ENCODE data around the gene LRRC63. TPM values are rescaled to one million over a fixed set of nuclear protein-coding genes. Genes with fewer than 3 reads are reported as not detected.

LRRC63 gene
- total and polyA plus RNA-seq, 2 of the 4 experiments (the other 2 are of a cell fraction) = not detected

DNA sequence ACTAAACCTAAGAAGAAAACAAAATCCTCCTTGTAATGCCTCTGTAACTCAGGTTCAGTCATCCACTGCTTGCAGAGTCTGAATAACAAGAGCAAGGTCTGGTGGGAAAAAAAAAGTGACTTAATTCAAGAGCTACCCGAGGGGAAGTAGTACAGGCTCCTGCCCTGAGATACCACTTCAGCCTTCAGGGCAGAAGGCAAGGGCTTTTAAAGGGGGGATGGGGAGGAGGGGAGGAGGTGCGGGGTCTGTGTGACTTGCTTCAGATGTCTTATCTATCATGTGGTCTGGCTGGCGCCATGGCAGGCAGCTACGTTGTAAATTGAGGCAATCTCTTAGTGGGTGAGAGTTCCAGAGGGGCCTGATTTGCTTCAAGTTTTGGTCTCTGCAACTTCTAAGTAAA is 66.7 kb downstream of the LRRC63 start:
- no peak for ATAC-seq (ENCODE audit: low read depth)
- no peak overlapping the region for H3K27ac ChIP-seq (ENCODE audit: insufficient read depth, low read length)
- no peak overlapping the region for H3K9ac ChIP-seq (ENCODE audit: low read depth, low read length)
- H3K56ac ChIP-seq (ENCODE audit: extremely low read depth, insufficient read depth, low read length) = no peak overlapping the region
- no peaks in the 10 kb centered on the region for H3K27me3 ChIP-seq (ENCODE audit: control insufficient read depth, insufficient read depth, low read length)
- H2BK15ac ChIP-seq (ENCODE audit: low read depth, low read length) = no peak overlapping the region
- TF ChIP-seq MAZ (IDR thresholded peaks at IDR 0.05; ENCODE audit: borderline replicate concordance, low read depth, low read length) (no peak), CTCF (conservative IDR thresholded peaks at IDR 0.05; ENCODE audit: low read depth, low read length) (no peak)
- H4K91ac ChIP-seq (ENCODE audit: insufficient read depth, low read depth, low read length) = no peak overlapping the region
- no TSS peak for BruUV-seq (replicated peaks)
- no peaks in the 10 kb centered on the region for H3K79me1 ChIP-seq (ENCODE audit: low read depth in 1 of 2, low read length in 2 of 2)
- no peak overlapping the region for H3K4me2 ChIP-seq (ENCODE audit: low read depth, low read length)
- ChIA-PET CTCF (no interaction called here), POLR2A (ENCODE audit: unreplicated experiment) (no interaction called here)
- H3K4ac ChIP-seq (ENCODE audit: low read depth, low read length) = no peak overlapping the region
- no peak overlapping the region for H4K5ac ChIP-seq (ENCODE audit: low read depth, low read length)
- dilution Hi-C loops (cut with HindIII; ENCODE audit: low sequenced_read_pairs, unreplicated experiment) (no loop called here), in situ Hi-C loops (cut with MboI; ENCODE audit: low sequenced_read_pairs) (no loop called here), intact Hi-C loops (cut with micrococcal nuclease) (no loop called here)
- no peaks in the 10 kb centered on the region for H3K36me3 ChIP-seq (ENCODE audit: control insufficient read depth, insufficient read depth, low read length)
- no peak overlapping the region for H2BK5ac ChIP-seq (ENCODE audit: low read depth, low read length, poor library complexity, severe bottlenecking)
- DNase-seq = no peak
- H3K23ac ChIP-seq (ENCODE audit: low read depth, low read length) = no peak overlapping the region
- no peak overlapping the region for H2AK5ac ChIP-seq (ENCODE audit: low read depth, low read length)
- H2BK120ac ChIP-seq (ENCODE audit: low read depth, low read length) = no peak overlapping the region
- no peak overlapping the region for H2AK9ac ChIP-seq (replicated peaks; ENCODE audit: low read depth, low read length, poor library complexity)
- no peak overlapping the region for H2BK20ac ChIP-seq (ENCODE audit: low read depth, low read length)
- no CpG with 5 or more reads among the region's 4 CpGs for WGBS, 2 experiments (ENCODE audit: extremely low coverage in 2 of 2, insufficient read length in 1 of 2)
- no peak overlapping the region for H4K8ac ChIP-seq (ENCODE audit: low read depth in 2 of 2, low read length in 2 of 2)
- H3K9me1 ChIP-seq (ENCODE audit: insufficient read depth, low read length) = no peaks in the 10 kb centered on the region
- H3K4me3 ChIP-seq (ENCODE audit: insufficient read depth, low read depth, low read length) = no peak overlapping the region
- no peak overlapping the region for H3K18ac ChIP-seq (ENCODE audit: low read depth, low read length)
- no peaks in the 10 kb centered on the region for H3K4me1 ChIP-seq (ENCODE audit: control insufficient read depth, insufficient read depth, low read length)
- no peaks in the 10 kb centered on the region for H4K20me1 ChIP-seq (ENCODE audit: insufficient read depth, low read length)
- no peaks in the 10 kb centered on the region for H3K9me3 ChIP-seq (ENCODE audit: control insufficient read depth, insufficient read depth, low read length)
- no peak overlapping the region for H2AFZ ChIP-seq (replicated peaks; ENCODE audit: low read length, poor library complexity)
- H3K14ac ChIP-seq (replicated peaks; ENCODE audit: low read depth, low read length) = no peak overlapping the region
